CD4-positive, alpha-beta T cell (primary cell): ENCODE results near the gene BCAS2. TPM values are rescaled to one million over a fixed set of nuclear protein-coding genes. Genes with fewer than 3 reads are reported as not detected.

Experiments used
- ATAC-seq: fragments of 200-7000 bp; cut with Tn5 transposase; one replicate; pipeline ENCODE4 v1.10.0; 2022; ENCODE audit warnings: mild to moderate bottlenecking; ENCODE audit not compliant: poor library complexity
- CTCF ChIA-PET: fragments of 350-600 bp; sonication (Branson Sonifier 250); formaldehyde crosslinking; loops from one replicate; lab custom pipeline; 2021; ENCODE audit warnings: antibody characterized with exemption, inconsistent platforms; lab: Charles Lee
- POLR2A ChIA-PET: fragments of 350-600 bp; sonication (Branson Sonifier 250); formaldehyde crosslinking; loops from one replicate; lab custom pipeline; 2021; ENCODE audit warnings: antibody characterized with exemption, inconsistent platforms; lab: Charles Lee
- DNase-seq, 14 experiments: peaks; one replicate each; pipeline ENCODE4 v3.0.0-alpha.2; 2013 to 2020; ENCODE audit warnings: mixed read lengths in 2 of 14
- H3K27ac ChIP-seq, 2 donors: one replicate each; pipeline versions ENCODE4 v1.5.1 to v1.7.0; 2013; ENCODE audit warnings: low read length in 2 of 2, low read depth in 1 of 2, mild to moderate bottlenecking in 1 of 2
- H3K27me3 ChIP-seq, 2 experiments: 1 replicate in 1 of 2; 2 replicates in 1 of 2; pipeline versions ENCODE4 v1.6.1 to v1.7.0; 2013; ENCODE audit warnings: low read length in 2 of 2, control low read depth in 1 of 2, mild to moderate bottlenecking in 1 of 2, moderate library complexity in 1 of 2; ENCODE audit not compliant: insufficient read depth in 2 of 2, control insufficient read depth in 1 of 2
- H3K36me3 ChIP-seq: one replicate; pipeline ENCODE4 v1.6.1; 2013; ENCODE audit warnings: low read length, control low read depth; ENCODE audit not compliant: insufficient read depth
- H3K4me1 ChIP-seq: one replicate; pipeline ENCODE4 v1.6.1; 2013; ENCODE audit warnings: low read length, control low read depth; ENCODE audit not compliant: insufficient read depth
- H3K4me3 ChIP-seq: one replicate; pipeline ENCODE4 v1.5.1; 2013; ENCODE audit warnings: mild to moderate bottlenecking, low read length, moderate library complexity
- H3K9me3 ChIP-seq, 2 experiments: 1 replicate in 1 of 2; 2 replicates in 1 of 2; pipeline versions ENCODE4 v1.6.1 to v1.7.0; 2013; ENCODE audit warnings: low read length in 2 of 2, mild to moderate bottlenecking in 2 of 2, control low read depth in 1 of 2, moderate library complexity in 1 of 2; ENCODE audit not compliant: control insufficient read depth in 1 of 2, insufficient read depth in 1 of 2
- H3K27ac Mint-ChIP-seq: one replicate; pipeline ENCODE4 v1.8.0; 2020; ENCODE audit warnings: mixed read lengths
- H3K27me3 Mint-ChIP-seq: one replicate; pipeline ENCODE4 v1.8.0; 2021; ENCODE audit warnings: mixed read lengths
- H3K36me3 Mint-ChIP-seq: one replicate; pipeline ENCODE4 v1.8.0; 2021; ENCODE audit warnings: low read depth, mixed read lengths
- H3K4me1 Mint-ChIP-seq: one replicate; pipeline ENCODE4 v1.8.0; 2021; ENCODE audit warnings: low read depth, mixed read lengths
- H3K4me3 Mint-ChIP-seq: one replicate; pipeline ENCODE4 v1.8.0; 2020; ENCODE audit warnings: mild to moderate bottlenecking, mixed read lengths
- H3K9me3 Mint-ChIP-seq: one replicate; pipeline ENCODE4 v1.8.0; 2020; ENCODE audit warnings: mixed read lengths
- CTCF ChIP-seq: fragments of 200-600 bp; IDR thresholded peaks from one replicate; pipeline ENCODE4 v1.8.0; 2022; ENCODE audit warnings: antibody characterized with exemption, mild to moderate bottlenecking
- intact Hi-C, 2 experiments: fragments of 100-400 bp; cut with DNase I in 1 of 2; cut with micrococcal nuclease in 1 of 2; formaldehyde crosslinking; loops; one replicate each; pipeline versions ENCODE4 v1.15.1 to v1.9.0; 2023 to 2025; cut with DNase I, micrococcal nuclease
- total RNA-seq, 174 experiments: library from RNA in 2 of 174; stranded (reverse) in 2 of 174; gene quantifications; one replicate each; pipeline ENCODE4 v1.2.3 and lab custom pipeline; 2021 to 2026

Gene BCAS2
- total RNA-seq, 2 experiments from 2014 or later, result 109 to 111 TPM

GRCh38 chr1:114609826-114610225, 28.4 kb upstream of the BCAS2 start:
- no peak overlapping the region for H3K4me3 ChIP-seq
- intact Hi-C loops, result no loop called here
- no peaks in the 10 kb centered on the region for H3K9me3 Mint-ChIP-seq
- DNase-seq (no peak), ATAC-seq (no peak)
- H3K9me3 ChIP-seq, result no peaks in the 10 kb centered on the region
- ChIA-PET CTCF (no interaction called here), POLR2A (no interaction called here)
- no peak overlapping the region for H3K4me3 Mint-ChIP-seq
- no peaks in the 10 kb centered on the region for H3K4me1 Mint-ChIP-seq
- H3K36me3 Mint-ChIP-seq, result no peaks in the 10 kb centered on the region
- H3K27me3 ChIP-seq, result peaks cover 2 to 5% of the 10 kb centered on the region in 2 experiments
- no peak overlapping the region for H3K27ac ChIP-seq
- no peak overlapping the region for H3K27ac Mint-ChIP-seq
- H3K27me3 Mint-ChIP-seq, result peaks cover 20% of the 10 kb centered on the region
- TF ChIP-seq CTCF, result no peak
- H3K4me1 ChIP-seq, result no peaks in the 10 kb centered on the region
- no peaks in the 10 kb centered on the region for H3K36me3 ChIP-seq

- ChIA-PET POLR2A (no interaction called here), CTCF (no interaction called here)
- no peak for TF ChIP-seq CTCF
- Histone ChIP-seq H3K4me3 (no peak overlapping the region), H3K4me1 (no peaks in the 10 kb centered on the region), H3K9me3 (no peaks in the 10 kb centered on the region), H3K36me3 (no peaks in the 10 kb centered on the region), H3K27ac (no peak overlapping the region), H3K27me3 (peaks cover 0 to 1% of the 10 kb centered on the region in 2 experiments)
- intact Hi-C loops, result no loop called here
- Mint-ChIP-seq H3K4me1 (no peaks in the 10 kb centered on the region), H3K27me3 (peaks cover 15% of the 10 kb centered on the region), H3K4me3 (no peak overlapping the region), H3K9me3 (no peaks in the 10 kb centered on the region), H3K27ac (no peak overlapping the region), H3K36me3 (no peaks in the 10 kb centered on the region)
- ATAC-seq (no peak), DNase-seq (no peak)
Measured at GRCh38 chr1:114609026-114609425, 27.6 kb upstream of the BCAS2 start.

- H3K4me3 ChIP-seq, result no peak overlapping the region
- Mint-ChIP-seq H3K4me1 (no peaks in the 10 kb centered on the region), H3K27ac (no peak overlapping the region), H3K36me3 (no peaks in the 10 kb centered on the region), H3K4me3 (no peak overlapping the region), H3K9me3 (no peaks in the 10 kb centered on the region), H3K27me3 (peaks cover 15% of the 10 kb centered on the region)
- no peaks in the 10 kb centered on the region for H3K36me3 ChIP-seq
- H3K9me3 ChIP-seq, result no peaks in the 10 kb centered on the region
- DNase-seq (no peak), ATAC-seq (no peak)
- ChIA-PET CTCF (no interaction called here), POLR2A (no interaction called here)
- H3K27me3 ChIP-seq, result no peaks in the 10 kb centered on the region
- intact Hi-C loops, result no loop called here
- H3K27ac ChIP-seq, result no peak overlapping the region
- H3K4me1 ChIP-seq, result no peaks in the 10 kb centered on the region
- no peak for TF ChIP-seq CTCF
Measured at GRCh38 chr1:114607223-114607622, 25.8 kb upstream of the BCAS2 start.
